Kidney capillary endothelial cell (primary cell): ENCODE data around the gene FOXO4.

Experiments
- DNase-seq: peaks from one replicate; pipeline ENCODE4 v3.0.0-alpha.2; 2018; ENCODE audit warnings: low spot score

Gene FOXO4

DNA sequence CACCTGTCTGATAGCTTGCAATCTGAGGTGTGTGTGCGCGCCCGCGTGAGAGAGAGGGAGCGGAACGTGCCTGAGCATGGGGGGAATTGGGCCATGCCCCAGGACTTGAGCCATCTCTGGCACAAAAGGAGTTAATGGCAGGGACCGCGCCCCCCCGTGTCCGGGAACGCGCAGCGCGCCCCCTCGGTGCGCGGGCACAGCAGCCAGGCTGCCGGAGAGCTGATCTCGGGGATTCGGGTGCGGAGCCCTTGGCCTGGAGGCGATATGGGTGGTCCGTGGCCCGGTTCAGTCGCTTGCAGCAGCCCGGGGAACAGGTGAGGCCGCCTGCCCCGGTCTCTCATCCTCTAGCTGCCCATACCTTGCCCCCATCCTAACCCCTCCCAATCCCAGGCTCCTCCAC lies 49.0 kb downstream of the FOXO4 start, which contains the start of gene NLGN3:
NLGN3 (plus strand) TSS at position 191 of the 400 bp plus-strand sequence. CDS start 2,909 bp downstream, outside the sequence.
- DNase-seq: no peak

- DNase-seq: no peak
Observed at GRCh38 chrX:71147496-71148277, 52.0 kb downstream of the FOXO4 start.

DNA sequence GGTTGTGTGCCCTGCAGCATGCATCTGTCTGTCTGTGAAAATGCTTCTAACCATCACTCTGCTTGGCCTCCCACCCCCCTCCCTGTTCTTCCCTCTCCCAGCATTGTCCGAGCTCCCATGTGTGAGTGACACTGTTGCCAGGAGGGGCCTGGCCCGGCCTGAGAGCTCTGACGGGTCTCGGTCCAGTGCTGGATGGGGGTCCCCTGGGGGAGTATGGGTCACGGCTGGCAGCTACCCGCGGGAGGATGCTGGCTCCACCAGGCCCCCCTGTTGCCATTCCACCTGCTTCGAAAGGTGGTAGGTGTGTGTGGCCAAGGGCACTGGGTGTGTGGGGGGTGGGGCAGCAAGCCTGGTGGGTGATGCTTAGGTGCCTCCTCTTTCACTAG lies 52.6 kb downstream of the FOXO4 start:
- no peak for DNase-seq

DNA sequence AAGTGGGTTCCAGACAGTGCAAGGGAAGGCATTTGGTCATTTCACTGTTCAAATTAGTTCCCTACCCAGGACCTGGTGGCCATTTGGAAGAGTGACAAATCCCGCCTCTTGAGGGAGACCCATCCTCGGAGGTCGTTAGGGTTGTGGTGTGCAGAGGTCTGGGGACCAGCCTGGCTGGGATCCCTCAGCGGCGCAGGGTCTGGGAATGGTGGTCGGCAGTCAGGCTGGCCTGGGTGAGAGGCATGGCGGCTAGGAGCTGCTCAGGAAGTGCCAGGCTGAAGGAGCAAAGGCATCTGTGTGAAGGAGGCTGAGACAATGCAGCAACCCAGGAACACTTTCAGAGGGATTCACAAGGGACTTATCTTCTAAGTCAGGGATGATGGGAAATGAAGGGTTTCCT lies 55.7 kb downstream of the FOXO4 start:
- no peak for DNase-seq
